SK-N-MC (cell line): ENCODE measurements around the gene ACOD1.

Experiments used
- DNase-seq: peaks from one replicate; pipeline ENCODE4 v3.0.0-alpha.2; 2011; ENCODE audit warnings: low read depth, low spot score
- H3K27ac ChIP-seq: fragments of 200-600 bp; sonication (generic); 2 replicates; pipeline ENCODE4 v1.5.1; 2016; ENCODE audit warnings: mixed run types
- H3K36me3 ChIP-seq: fragments of 200-600 bp; sonication (generic); 2 replicates; pipeline ENCODE4 v1.6.1; 2017; ENCODE audit warnings: antibody characterized with exemption, low read length, mixed read lengths; ENCODE audit not compliant: insufficient read depth
- H3K4me3 ChIP-seq: fragments of 200-600 bp; sonication (generic); 2 replicates; pipeline ENCODE4 v1.5.1; 2016
- H3K9ac ChIP-seq: fragments of 200-600 bp; sonication (generic); 2 replicates; pipeline ENCODE4 v1.8.0; 2017; ENCODE audit warnings: mixed run types, mixed read lengths; ENCODE audit not compliant: insufficient read length
- H3K9me3 ChIP-seq: fragments of 200-600 bp; sonication (generic); 2 replicates; pipeline ENCODE4 v1.6.1; 2017; ENCODE audit warnings: low read depth, mild to moderate bottlenecking, antibody characterized with exemption, low read length, moderate library complexity, mixed read lengths
- EZH2 ChIP-seq: fragments of 200-600 bp; sonication (generic); IDR thresholded peaks from one replicate; pipeline ENCODE4 v1.6.1; 2017; ENCODE audit warnings: antibody characterized with exemption
- FOXP2 ChIP-seq: optimal IDR thresholded peaks from 2 replicates; pipeline ENCODE3; 2011; ENCODE audit warnings: mild to moderate bottlenecking, moderate library complexity; ENCODE audit not compliant: insufficient read depth; ENCODE audit errors: extremely low read length, control extremely low read depth
- POLR2AphosphoS5 ChIP-seq: IDR thresholded peaks from 2 replicates; pipeline ENCODE4 v1.6.1; 2012; ENCODE audit warnings: mild to moderate bottlenecking, low read depth, low read length, borderline replicate concordance

Gene ACOD1

GRCh38 chr13:76925115-76925514 lies 23.2 kb upstream of the ACOD1 start:
- no peak overlapping the region for H3K9ac ChIP-seq
- H3K9me3 ChIP-seq: no peaks in the 10 kb centered on the region
- DNase-seq: no peak
- no peak overlapping the region for H3K27ac ChIP-seq
- no peaks in the 10 kb centered on the region for H3K36me3 ChIP-seq
- no peak for TF ChIP-seq POLR2AphosphoS5
- no peak for TF ChIP-seq FOXP2
- no peak for TF ChIP-seq EZH2
- no peak overlapping the region for H3K4me3 ChIP-seq

- DNase-seq: no peak
- H3K4me3 ChIP-seq: no peak overlapping the region
- no peak for TF ChIP-seq FOXP2
- TF ChIP-seq EZH2: no peak
- TF ChIP-seq POLR2AphosphoS5: no peak
- no peaks in the 10 kb centered on the region for H3K36me3 ChIP-seq
- no peaks in the 10 kb centered on the region; the same call in 1 of the 2 replicates for H3K9me3 ChIP-seq
- H3K27ac ChIP-seq: no peak overlapping the region
- no peak overlapping the region for H3K9ac ChIP-seq
These were observed 20.4 kb upstream of the ACOD1 start for GRCh38 chr13:76927955-76928354.

- Histone ChIP-seq H3K9me3 (no peaks in the 10 kb centered on the region; the same call in 1 of the 2 replicates), H3K27ac (no peak overlapping the region), H3K4me3 (no peak overlapping the region), H3K36me3 (no peaks in the 10 kb centered on the region), H3K9ac (no peak overlapping the region)
- no peak for DNase-seq
- TF ChIP-seq EZH2 (no peak), POLR2AphosphoS5 (no peak), FOXP2 (no peak)
These were observed 19.9 kb upstream of the ACOD1 start for GRCh38 chr13:76928456-76928855.

GRCh38 chr13:76929320-76929719 lies 19.0 kb upstream of the ACOD1 start:
- H3K9me3 ChIP-seq: no peaks in the 10 kb centered on the region; the same call in 1 of the 2 replicates
- no peak overlapping the region for H3K9ac ChIP-seq
- H3K27ac ChIP-seq: no peak overlapping the region
- DNase-seq: no peak
- no peak for TF ChIP-seq POLR2AphosphoS5
- TF ChIP-seq EZH2: no peak
- no peak for TF ChIP-seq FOXP2
- H3K36me3 ChIP-seq: no peaks in the 10 kb centered on the region
- no peak overlapping the region for H3K4me3 ChIP-seq

GRCh38 chr13:76929851-76930374 lies 18.4 kb upstream of the ACOD1 start:
- Histone ChIP-seq H3K9me3 (no peaks in the 10 kb centered on the region; the same call in 1 of the 2 replicates), H3K36me3 (no peaks in the 10 kb centered on the region), H3K9ac (no peak overlapping the region), H3K4me3 (no peak overlapping the region), H3K27ac (no peak overlapping the region)
- no peak for DNase-seq
- TF ChIP-seq POLR2AphosphoS5 (no peak), EZH2 (no peak), FOXP2 (no peak)

GRCh38 chr13:76932076-76932475 lies 16.2 kb upstream of the ACOD1 start:
- H3K36me3 ChIP-seq: no peaks in the 10 kb centered on the region
- no peaks in the 10 kb centered on the region; the same call in 1 of the 2 replicates for H3K9me3 ChIP-seq
- H3K27ac ChIP-seq: no peak overlapping the region
- no peak for DNase-seq
- no peak overlapping the region for H3K4me3 ChIP-seq
- no peak overlapping the region for H3K9ac ChIP-seq
- TF ChIP-seq POLR2AphosphoS5: no peak
- no peak for TF ChIP-seq FOXP2
- no peak for TF ChIP-seq EZH2

GRCh38 chr13:76934671-76935070 lies 13.6 kb upstream of the ACOD1 start:
- no peaks in the 10 kb centered on the region for H3K36me3 ChIP-seq
- no peak overlapping the region for H3K4me3 ChIP-seq
- no peak overlapping the region for H3K9ac ChIP-seq
- no peak overlapping the region for H3K27ac ChIP-seq
- TF ChIP-seq POLR2AphosphoS5 (no peak), FOXP2 (no peak), EZH2 (no peak)
- H3K9me3 ChIP-seq: no peaks in the 10 kb centered on the region; the same call in 1 of the 2 replicates
- DNase-seq: no peak

- DNase-seq: no peak
- Histone ChIP-seq H3K4me3 (no peak overlapping the region), H3K9ac (no peak overlapping the region), H3K27ac (no peak overlapping the region), H3K36me3 (no peaks in the 10 kb centered on the region), H3K9me3 (no peaks in the 10 kb centered on the region)
- TF ChIP-seq POLR2AphosphoS5 (no peak), EZH2 (no peak), FOXP2 (no peak)
These were observed 11.5 kb upstream of the ACOD1 start for GRCh38 chr13:76936763-76937162.
